ENCODE measurements around the gene BEST3.

DNA sequence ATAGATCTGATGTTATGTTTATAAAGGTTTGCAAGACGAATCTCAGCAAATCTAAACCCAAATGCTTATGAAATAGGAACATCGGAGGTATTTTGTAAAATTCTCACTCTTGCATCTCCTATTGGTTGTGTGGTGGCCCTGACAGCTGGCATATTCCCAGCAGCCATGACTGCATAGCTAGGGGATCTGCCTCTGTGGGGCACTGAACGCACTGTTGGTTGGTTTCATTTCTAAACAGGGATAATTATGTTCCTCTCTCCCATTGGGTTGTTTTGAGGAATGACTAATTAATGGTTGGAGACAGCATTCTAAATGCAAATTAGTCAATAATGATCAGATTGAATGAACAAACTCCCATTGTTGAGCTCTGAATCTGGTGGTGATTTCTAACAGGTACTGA lies 2.7 kb upstream of the BEST3 start:
- TF ChIP-seq TAF1 (IDR thresholded peaks at IDR 0.05; ENCODE audit: low read depth) = no peak
- TF ChIP-seq TEAD4 (IDR thresholded peaks at IDR 0.05) = no peak
